ENCODE data around the gene BCAS3.

DNA sequence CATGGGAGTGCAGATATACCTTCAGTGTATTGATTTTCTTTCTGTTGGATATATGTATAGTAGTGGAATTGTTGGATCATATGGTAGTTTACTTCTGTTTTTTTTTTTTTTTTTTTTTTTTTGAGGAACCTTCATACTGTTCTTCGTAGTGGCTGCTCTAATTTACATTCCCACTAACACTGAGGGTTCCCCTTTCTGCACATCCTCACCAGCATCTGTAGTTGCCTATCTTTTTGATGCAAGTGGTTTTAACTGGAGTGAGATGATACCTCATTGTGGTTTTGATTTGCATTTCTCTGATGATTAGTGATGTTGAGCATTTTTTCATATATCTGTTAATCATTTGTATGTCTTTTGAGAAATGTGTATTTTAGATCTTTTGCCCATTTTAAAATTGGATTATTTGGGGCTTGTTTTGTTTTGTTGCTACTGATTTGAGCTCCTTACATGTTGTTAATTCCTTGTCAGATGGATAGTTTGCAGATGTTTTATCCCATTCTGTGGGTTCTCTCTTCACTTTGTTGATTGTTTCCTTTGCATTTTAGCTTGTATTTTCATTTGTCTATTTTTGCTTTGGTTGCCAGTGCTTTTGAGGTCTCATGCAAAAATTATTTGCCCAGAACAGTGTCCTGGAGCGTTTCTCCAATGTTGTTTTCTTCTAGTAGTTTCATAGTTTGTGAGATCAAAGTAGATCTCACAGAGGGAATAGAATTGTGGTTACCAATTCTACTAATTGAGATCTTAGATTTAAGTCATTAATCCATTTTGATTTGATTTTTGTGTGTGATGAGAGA is 25.0 kb upstream of the BCAS3 start:
- TF ChIP-seq EZH2phosphoT487 (IDR thresholded peaks at IDR 0.05; ENCODE audit: borderline replicate concordance, low read depth, low read length), result no peak
- TF ChIP-seq, protein P1, sequence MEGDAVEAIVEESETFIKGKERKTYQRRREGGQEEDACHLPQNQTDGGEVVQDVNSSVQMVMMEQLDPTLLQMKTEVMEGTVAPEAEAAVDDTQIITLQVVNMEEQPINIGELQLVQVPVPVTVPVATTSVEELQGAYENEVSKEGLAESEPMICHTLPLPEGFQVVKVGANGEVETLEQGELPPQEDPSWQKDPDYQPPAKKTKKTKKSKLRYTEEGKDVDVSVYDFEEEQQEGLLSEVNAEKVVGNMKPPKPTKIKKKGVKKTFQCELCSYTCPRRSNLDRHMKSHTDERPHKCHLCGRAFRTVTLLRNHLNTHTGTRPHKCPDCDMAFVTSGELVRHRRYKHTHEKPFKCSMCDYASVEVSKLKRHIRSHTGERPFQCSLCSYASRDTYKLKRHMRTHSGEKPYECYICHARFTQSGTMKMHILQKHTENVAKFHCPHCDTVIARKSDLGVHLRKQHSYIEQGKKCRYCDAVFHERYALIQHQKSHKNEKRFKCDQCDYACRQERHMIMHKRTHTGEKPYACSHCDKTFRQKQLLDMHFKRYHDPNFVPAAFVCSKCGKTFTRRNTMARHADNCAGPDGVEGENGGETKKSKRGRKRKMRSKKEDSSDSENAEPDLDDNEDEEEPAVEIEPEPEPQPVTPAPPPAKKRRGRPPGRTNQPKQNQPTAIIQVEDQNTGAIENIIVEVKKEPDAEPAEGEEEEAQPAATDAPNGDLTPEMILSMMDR (conservative IDR thresholded peaks at IDR 0.05; ENCODE audit: low read length), result no peak
